ENCODE results near the gene ARL10.

ARL10 gene

GRCh38 chr5:176365351-176366231 lies at the start of gene ARL10:
TSS of gene ARL10 (plus strand) at chr5:176365487. CDS start at chr5:176365564, 77 bp downstream.
- no peak for DNase-seq (ENCODE audit: low read depth, low spot score)

GRCh38 chr5:176317534-176318374 lies 47.5 kb upstream of the ARL10 start:
- no peak for DNase-seq (ENCODE audit: low read depth, low spot score)

- DNase-seq (ENCODE audit: low read depth, low spot score): no peak
Measured at GRCh38 chr5:176319827-176320554, 45.3 kb upstream of the ARL10 start.

- no peak for DNase-seq (ENCODE audit: low read depth, low spot score)
Measured at GRCh38 chr5:176320577-176320976, 44.7 kb upstream of the ARL10 start.

- no peak for DNase-seq (ENCODE audit: low read depth, low spot score)
Measured at GRCh38 chr5:176334031-176334770, 31.1 kb upstream of the ARL10 start.

- no peak for DNase-seq (ENCODE audit: low read depth, low spot score)
Measured at GRCh38 chr5:176337913-176338312, 27.4 kb upstream of the ARL10 start.

- DNase-seq (ENCODE audit: low read depth, low spot score): no peak
Measured at GRCh38 chr5:176339304-176339703, 26.0 kb upstream of the ARL10 start.

GRCh38 chr5:176341325-176342157 lies 23.7 kb upstream of the ARL10 start:
- no peak for DNase-seq (ENCODE audit: low read depth, low spot score)

- DNase-seq (ENCODE audit: low read depth, low spot score): no peak
Measured at GRCh38 chr5:176342158-176342483, 23.2 kb upstream of the ARL10 start.

GRCh38 chr5:176342766-176343458 lies 22.4 kb upstream of the ARL10 start:
- no peak for DNase-seq (ENCODE audit: low read depth, low spot score)

- DNase-seq (ENCODE audit: low read depth, low spot score): no peak
Measured at GRCh38 chr5:176350416-176350815, 14.9 kb upstream of the ARL10 start.

- DNase-seq (ENCODE audit: low read depth, low spot score): no peak
Measured at GRCh38 chr5:176352116-176352878, 13.0 kb upstream of the ARL10 start.

GRCh38 chr5:176353533-176353932 lies 11.8 kb upstream of the ARL10 start:
- DNase-seq (ENCODE audit: low read depth, low spot score): no peak

GRCh38 chr5:176355400-176356178 lies 9.7 kb upstream of the ARL10 start:
- no peak for DNase-seq (ENCODE audit: low read depth, low spot score)

GRCh38 chr5:176356179-176356566 lies 9.1 kb upstream of the ARL10 start:
- DNase-seq (ENCODE audit: low read depth, low spot score): no peak

- no peak for DNase-seq (ENCODE audit: low read depth, low spot score)
Measured at GRCh38 chr5:176359658-176360057, 5.6 kb upstream of the ARL10 start.

GRCh38 chr5:176360894-176361436 lies 4.3 kb upstream of the ARL10 start:
- no peak for DNase-seq (ENCODE audit: low read depth, low spot score)
